Right lobe of liver (tissue), 4 donors: ENCODE measurements around the gene CCDC8.
"Not testable (repeated sequence)": the region's sequence is repeated elsewhere in the genome, so short reads cannot be mapped to it uniquely, and the experiment has no call there.

Experiments used
- CTCF ChIP-seq, 4 donors: fragments of 200-600 bp in 3 of 4; fragments of 450-650 bp in 1 of 4; IDR thresholded peaks; one replicate each; pipeline versions ENCODE4 v1.5.1 to v1.8.0; 2016 to 2022; ENCODE audit warnings: antibody characterized with exemption in 4 of 4, mild to moderate bottlenecking in 2 of 4
- POLR2A ChIP-seq: fragments of 450-650 bp; IDR thresholded peaks from one replicate; pipeline ENCODE4 v1.6.1; 2017; ENCODE audit warnings: antibody characterized with exemption, mild to moderate bottlenecking
- donor health status: DM: no; HTN: no; CAD: no.
- donor health status: DM: no; HTN: no; CAD: no.
- donor health status: DM: no; HTN: yes; CAD: no.

- TF ChIP-seq CTCF (IDR thresholded peaks at IDR 0.05); POLR2A: not testable (repeated sequence)
These were observed 37.8 kb downstream of the CCDC8 start for GRCh38 chr19:46375476-46376067.
